HepG2 (cell line): ENCODE results near the gene SYTL3. TPM values are rescaled to one million over a fixed set of nuclear protein-coding genes. Genes with fewer than 3 reads are reported as not detected.
A peak's percentile ranks its signal among the peaks of the same experiment; 100 is the strongest.

ENCODE experiments used
- HIVEP1 ChIP-seq: sonication (generic); formaldehyde crosslinking; IDR thresholded peaks from 2 replicates; pipeline ENCODE4 v1.4.0; 2020; ENCODE audit warnings: mild to moderate bottlenecking, missing genetic modification reagents
- HMG20A ChIP-seq: IDR thresholded peaks from 2 replicates; pipeline ENCODE4 v1.6.1; 2016; ENCODE audit warnings: borderline replicate concordance
- KDM1A ChIP-seq: IDR thresholded peaks from 2 replicates; pipeline ENCODE4 v1.6.1; 2016; ENCODE audit warnings: missing compliant biosample characterization
- NCOA2 ChIP-seq: sonication (generic); formaldehyde crosslinking; IDR thresholded peaks from 2 replicates; pipeline ENCODE4 v1.8.0; 2022; ENCODE audit warnings: inconsistent platforms
- RARA ChIP-seq: IDR thresholded peaks from 2 replicates; pipeline ENCODE4 v1.6.1; 2016; ENCODE audit warnings: missing genetic modification reagents, missing compliant biosample characterization
- SAP130 ChIP-seq: IDR thresholded peaks from 2 replicates; pipeline ENCODE4 v1.6.1; 2016; ENCODE audit warnings: low read depth
- SMARCC2 ChIP-seq: fragments of 450-650 bp; IDR thresholded peaks from 2 replicates; pipeline ENCODE4 v1.6.1; 2017; ENCODE audit warnings: antibody characterized with exemption, mild to moderate bottlenecking
- TARDBP ChIP-seq: sonication (generic); formaldehyde crosslinking; IDR thresholded peaks from 2 replicates; pipeline ENCODE4 v1.8.0; 2022; ENCODE audit warnings: mild to moderate bottlenecking, missing genetic modification reagents
- polyA plus RNA-seq, 8 experiments: library from polyadenylated mRNA; depleted of rRNA in 3 of 8; stranded (reverse) in 7 of 8; unstranded in 1 of 8; fragments of >200 nt; fragmentation: Illumina TruSeq in 4 of 8; extraction: Trizol in 4 of 8; gene quantifications; 2 replicates each; pipeline versions ENCODE4 v1.2.1 to v1.2.3, GENCODE V29; 2011 to 2016; ENCODE audit warnings: low read depth in 4 of 8, missing spikeins in 1 of 8, mixed read lengths in 1 of 8; ENCODE audit not compliant: insufficient read depth in 1 of 8
- total RNA-seq, 5 experiments: library from RNA; depleted of rRNA; stranded (reverse); fragments of >200 nt; fragmentation: Illumina TruSeq; extraction: Trizol; gene quantifications; 2 replicates each; pipeline ENCODE4 v1.2.3, GENCODE V29; 2016; ENCODE audit warnings: low read depth in 1 of 5
- TF ChIP-seq, protein P1 (sequence below): sonication (generic); formaldehyde crosslinking; IDR thresholded peaks from 2 replicates; pipeline ENCODE4 v1.5.1; 2020; ENCODE audit warnings: mild to moderate bottlenecking, moderate library complexity, missing genetic modification reagents
- TF ChIP-seq, protein P2 (sequence below): sonication (generic); formaldehyde crosslinking; IDR thresholded peaks from 2 replicates; pipeline ENCODE4 v1.9.0; 2021; ENCODE audit warnings: missing genetic modification reagents, borderline replicate concordance
- TF ChIP-seq, protein P3 (sequence below), 2 experiments: sonication (generic) in 1 of 2; formaldehyde crosslinking in 1 of 2; IDR thresholded peaks; 2 replicates each; pipeline versions ENCODE4 v1.6.1 to v1.9.0; 2014 to 2022; ENCODE audit warnings: antibody characterized with exemption in 1 of 2, borderline replicate concordance in 1 of 2, inconsistent platforms in 1 of 2, low read depth in 1 of 2, missing genetic modification reagents in 1 of 2
- TF ChIP-seq, protein P4 (sequence below): IDR thresholded peaks from 2 replicates; pipeline ENCODE4 v1.6.1; 2012; ENCODE audit warnings: inconsistent platforms

SYTL3 gene
- total and polyA plus RNA-seq, 2 of the 13 experiments (the other 11 are each of a cell fraction or from before 2014, with no cell fraction given): 0.11 to 0.28 TPM

DNA sequence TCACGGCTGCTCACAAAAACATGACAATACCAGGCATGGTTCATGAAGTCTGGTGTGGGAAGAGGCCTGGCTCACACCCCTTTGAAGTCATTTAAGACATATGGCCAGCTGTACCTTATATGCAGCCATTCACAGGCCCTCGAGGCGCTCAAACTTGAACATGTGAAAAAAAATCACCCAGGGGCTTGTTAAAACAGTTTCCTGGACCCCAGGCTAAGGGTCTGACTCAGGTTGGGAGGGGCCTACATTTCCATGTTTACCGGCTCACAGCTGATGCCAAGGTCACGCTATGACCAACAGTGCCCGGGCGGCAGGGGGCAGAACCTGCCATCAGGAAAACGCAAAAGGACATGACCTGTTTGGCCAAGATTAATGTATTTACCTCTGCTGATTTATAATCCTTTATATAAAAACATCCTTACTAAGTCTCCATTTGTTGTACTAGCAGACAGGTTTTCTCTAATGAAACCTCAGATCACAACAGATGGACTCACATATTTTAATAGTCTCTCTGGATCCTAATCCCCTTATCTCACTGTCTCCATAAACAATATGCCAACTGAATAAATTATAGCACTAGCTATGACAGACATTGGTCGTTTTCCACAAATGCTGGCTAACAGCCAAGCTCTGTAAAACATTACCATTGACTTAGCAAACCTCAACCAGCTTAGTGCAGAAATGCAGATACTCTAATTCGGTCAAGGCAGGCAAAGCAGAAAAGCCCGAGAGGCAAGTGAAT, 149.4 kb downstream of the SYTL3 start (continued):
- TF ChIP-seq, protein P1, sequence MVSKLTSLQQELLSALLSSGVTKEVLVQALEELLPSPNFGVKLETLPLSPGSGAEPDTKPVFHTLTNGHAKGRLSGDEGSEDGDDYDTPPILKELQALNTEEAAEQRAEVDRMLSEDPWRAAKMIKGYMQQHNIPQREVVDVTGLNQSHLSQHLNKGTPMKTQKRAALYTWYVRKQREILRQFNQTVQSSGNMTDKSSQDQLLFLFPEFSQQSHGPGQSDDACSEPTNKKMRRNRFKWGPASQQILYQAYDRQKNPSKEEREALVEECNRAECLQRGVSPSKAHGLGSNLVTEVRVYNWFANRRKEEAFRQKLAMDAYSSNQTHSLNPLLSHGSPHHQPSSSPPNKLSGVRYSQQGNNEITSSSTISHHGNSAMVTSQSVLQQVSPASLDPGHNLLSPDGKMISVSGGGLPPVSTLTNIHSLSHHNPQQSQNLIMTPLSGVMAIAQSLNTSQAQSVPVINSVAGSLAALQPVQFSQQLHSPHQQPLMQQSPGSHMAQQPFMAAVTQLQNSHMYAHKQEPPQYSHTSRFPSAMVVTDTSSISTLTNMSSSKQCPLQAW: peak; percentile 76
- TF ChIP-seq SMARCC2: no peak
- peak; percentile 33; the same call in 1 of the 2 replicates for TF ChIP-seq HMG20A (CRISPR knock-in tag)
- TF ChIP-seq, protein P2, sequence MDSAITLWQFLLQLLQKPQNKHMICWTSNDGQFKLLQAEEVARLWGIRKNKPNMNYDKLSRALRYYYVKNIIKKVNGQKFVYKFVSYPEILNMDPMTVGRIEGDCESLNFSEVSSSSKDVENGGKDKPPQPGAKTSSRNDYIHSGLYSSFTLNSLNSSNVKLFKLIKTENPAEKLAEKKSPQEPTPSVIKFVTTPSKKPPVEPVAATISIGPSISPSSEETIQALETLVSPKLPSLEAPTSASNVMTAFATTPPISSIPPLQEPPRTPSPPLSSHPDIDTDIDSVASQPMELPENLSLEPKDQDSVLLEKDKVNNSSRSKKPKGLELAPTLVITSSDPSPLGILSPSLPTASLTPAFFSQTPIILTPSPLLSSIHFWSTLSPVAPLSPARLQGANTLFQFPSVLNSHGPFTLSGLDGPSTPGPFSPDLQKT (CRISPR knock-in tag): no peak
- TF ChIP-seq SAP130 (CRISPR knock-in tag): peak; percentile 88
- 0 out of 2 replicates have a peak, but pooled peaks have one; percentile 30 for TF ChIP-seq HIVEP1 (CRISPR knock-in tag)
- TF ChIP-seq, protein P3, sequence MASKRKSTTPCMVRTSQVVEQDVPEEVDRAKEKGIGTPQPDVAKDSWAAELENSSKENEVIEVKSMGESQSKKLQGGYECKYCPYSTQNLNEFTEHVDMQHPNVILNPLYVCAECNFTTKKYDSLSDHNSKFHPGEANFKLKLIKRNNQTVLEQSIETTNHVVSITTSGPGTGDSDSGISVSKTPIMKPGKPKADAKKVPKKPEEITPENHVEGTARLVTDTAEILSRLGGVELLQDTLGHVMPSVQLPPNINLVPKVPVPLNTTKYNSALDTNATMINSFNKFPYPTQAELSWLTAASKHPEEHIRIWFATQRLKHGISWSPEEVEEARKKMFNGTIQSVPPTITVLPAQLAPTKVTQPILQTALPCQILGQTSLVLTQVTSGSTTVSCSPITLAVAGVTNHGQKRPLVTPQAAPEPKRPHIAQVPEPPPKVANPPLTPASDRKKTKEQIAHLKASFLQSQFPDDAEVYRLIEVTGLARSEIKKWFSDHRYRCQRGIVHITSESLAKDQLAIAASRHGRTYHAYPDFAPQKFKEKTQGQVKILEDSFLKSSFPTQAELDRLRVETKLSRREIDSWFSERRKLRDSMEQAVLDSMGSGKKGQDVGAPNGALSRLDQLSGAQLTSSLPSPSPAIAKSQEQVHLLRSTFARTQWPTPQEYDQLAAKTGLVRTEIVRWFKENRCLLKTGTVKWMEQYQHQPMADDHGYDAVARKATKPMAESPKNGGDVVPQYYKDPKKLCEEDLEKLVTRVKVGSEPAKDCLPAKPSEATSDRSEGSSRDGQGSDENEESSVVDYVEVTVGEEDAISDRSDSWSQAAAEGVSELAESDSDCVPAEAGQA (IDR thresholded peaks at IDR 0.05; ENCODE audit: low read depth): peak; percentile 45; the same call in 1 of the 2 replicates
- TF ChIP-seq, protein P3 (CRISPR knock-in tag; IDR thresholded peaks at IDR 0.05; ENCODE audit: borderline replicate concordance): no peak
- TF ChIP-seq, protein P4, sequence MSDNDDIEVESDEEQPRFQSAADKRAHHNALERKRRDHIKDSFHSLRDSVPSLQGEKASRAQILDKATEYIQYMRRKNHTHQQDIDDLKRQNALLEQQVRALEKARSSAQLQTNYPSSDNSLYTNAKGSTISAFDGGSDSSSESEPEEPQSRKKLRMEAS: peak; percentile 55
- TF ChIP-seq KDM1A (CRISPR knock-in tag): 0 out of 2 replicates have a peak, but pooled peaks have one; percentile 21
- peak; percentile 50; the same call in 1 of the 2 replicates for TF ChIP-seq NCOA2 (CRISPR knock-in tag)
- TF ChIP-seq TARDBP (CRISPR knock-in tag): peak; percentile 86
- TF ChIP-seq RARA (CRISPR knock-in tag): peak; percentile 87
